Measurements from ENCODE around the gene AFAP1L1.

Gene AFAP1L1

DNA sequence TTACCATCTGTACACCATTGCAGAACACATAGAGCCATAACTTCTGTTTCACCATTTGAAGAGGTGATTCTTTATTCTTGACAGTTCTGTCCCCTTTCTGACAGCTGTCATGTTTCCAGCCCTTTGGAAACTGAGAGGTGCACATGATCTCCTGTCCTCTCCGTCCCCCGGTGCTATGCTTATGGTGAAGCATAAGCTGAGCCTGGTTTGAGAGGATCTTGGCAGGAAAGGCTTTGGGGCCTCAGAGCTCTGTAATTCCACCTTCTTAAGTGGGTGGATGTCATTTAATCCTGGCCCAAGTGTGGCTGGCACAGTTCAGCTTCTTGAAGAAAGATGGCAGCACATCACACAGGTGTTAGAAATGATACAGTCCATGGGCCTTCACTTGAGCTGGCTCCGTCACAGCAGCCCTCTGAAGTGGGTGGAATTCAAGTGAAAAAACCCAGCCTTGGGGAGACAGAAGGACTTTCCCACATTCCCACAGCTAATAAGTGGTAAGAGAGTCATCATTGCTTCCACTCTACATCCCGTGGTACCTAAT lies 43.0 kb downstream of the AFAP1L1 start:
- no peak for DNase-seq (ENCODE audit: low read depth in 2 of 2)

DNA sequence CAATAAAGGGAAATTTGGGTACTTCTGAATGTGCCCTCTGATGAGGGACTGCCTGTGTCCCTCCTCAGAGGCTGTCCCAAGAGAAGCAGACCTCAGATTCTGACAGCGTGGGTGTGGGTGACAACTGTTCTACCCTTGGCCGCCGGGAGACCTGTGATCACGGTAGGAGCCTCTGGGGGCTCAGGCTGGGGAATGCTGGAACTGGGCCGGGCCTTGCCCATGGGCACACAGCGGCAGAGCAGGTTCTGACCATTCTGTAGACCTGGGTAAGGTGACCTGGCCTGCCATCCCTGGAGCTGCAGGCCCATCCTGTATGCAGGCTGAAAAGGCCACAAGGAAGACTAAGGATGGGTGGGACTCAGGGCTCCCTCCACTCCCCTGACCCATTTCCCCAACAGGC lies 44.1 kb downstream of the AFAP1L1 start:
- DNase-seq (ENCODE audit: low read depth in 2 of 2): no peak

DNA sequence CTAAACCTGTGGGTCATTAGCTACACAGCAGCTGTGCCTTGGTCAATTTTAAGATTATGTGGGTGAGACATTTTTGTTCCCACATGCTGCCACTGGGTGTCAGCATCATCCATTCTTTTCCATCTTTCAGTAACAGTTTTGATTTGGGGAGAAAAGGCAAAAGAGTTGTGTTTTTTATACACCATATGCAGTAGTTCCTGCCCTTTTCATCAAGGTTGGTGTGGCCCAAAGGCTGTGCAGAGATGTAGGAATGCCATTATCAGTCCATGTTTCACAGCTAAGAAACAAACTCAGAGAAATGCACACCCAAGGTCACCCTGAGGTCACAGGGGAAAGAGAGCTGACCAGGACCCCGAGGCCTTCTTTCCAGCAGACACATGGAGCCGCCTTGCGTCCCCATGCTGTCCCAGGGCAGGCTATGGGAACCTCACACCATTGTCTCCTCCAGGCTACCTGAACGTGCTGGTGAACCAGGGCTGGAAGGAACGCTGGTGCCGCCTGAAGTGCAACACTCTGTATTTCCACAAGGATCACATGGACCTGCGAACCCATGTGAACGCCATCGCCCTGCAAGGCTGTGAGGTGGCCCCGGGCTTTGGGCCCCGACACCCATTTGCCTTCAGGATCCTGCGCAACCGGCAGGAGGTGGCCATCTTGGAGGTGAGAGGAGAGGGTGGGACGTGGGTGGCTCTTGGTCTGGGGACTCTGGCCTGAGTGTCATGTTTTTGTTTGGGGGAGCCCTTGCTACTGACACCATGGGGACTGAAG lies 45.8 kb downstream of the AFAP1L1 start:
- no peak for DNase-seq (ENCODE audit: low read depth in 2 of 2)

DNA sequence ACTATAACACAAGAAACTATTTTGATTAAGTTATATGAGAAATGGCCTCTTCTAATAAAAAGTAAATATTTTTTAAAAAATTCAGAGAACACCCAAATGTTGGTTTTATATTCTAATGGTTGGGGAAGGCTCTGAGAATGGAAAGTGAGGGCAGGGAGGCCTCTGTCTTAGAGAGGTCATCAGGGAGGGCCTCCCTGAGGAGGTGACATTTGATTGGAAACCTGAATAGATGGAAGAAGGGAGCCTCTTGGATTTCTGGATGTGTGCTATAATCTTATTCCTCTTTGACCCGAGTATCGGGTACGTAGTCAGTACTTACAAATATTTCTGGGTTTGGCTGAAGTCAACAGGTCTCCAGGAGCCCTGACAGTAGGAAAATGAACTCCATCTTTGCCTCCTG lies 47.5 kb downstream of the AFAP1L1 start:
- no peak for DNase-seq (ENCODE audit: low read depth in 2 of 2)

DNA sequence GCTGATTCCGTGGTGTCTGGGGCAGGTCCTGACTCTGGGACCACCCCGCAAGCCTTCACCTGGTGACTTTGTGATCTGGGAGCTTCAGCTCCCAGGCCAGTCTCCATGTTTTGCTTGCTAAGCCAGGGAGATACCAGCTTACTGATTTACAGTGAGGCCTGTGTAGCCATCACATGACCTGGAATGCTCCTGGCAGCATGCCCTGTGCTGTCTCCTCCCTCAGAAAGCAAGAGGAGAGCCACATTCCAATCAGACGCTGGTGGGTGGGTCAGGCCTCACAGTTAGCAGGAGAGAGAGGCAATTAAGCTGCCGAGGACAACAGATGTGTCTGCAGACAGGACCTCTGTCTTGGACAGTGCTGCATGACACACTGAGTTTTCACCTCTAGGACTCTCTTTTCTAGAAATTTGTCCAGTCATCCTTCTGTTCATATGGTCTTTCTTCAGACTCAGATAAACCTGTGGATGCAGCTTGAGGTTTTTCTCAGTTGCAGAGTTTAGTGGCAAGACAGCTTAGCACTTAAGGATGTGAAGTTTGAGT lies 49.2 kb downstream of the AFAP1L1 start:
- DNase-seq (ENCODE audit: low read depth in 2 of 2): no peak

DNA sequence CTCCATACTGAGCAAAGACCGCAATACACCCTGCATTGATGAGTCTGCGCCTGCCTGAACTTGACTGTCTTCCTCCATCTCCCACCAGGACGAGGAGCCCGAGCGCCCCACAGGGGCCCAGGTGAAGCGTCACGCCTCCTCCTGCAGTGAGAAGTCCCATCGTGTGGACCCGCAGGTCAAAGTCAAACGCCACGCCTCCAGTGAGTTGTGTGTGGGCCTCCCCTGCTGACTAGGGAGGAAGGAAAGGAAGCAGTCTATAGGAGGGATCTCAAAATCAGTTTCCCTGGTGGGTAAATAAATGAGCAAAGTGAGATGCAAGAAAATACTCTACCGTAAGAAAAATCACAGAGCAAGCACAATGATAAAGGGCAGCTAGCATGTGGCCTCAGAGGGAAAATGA lies 50.9 kb downstream of the AFAP1L1 start:
- no peak for DNase-seq (ENCODE audit: low read depth in 2 of 2)

DNA sequence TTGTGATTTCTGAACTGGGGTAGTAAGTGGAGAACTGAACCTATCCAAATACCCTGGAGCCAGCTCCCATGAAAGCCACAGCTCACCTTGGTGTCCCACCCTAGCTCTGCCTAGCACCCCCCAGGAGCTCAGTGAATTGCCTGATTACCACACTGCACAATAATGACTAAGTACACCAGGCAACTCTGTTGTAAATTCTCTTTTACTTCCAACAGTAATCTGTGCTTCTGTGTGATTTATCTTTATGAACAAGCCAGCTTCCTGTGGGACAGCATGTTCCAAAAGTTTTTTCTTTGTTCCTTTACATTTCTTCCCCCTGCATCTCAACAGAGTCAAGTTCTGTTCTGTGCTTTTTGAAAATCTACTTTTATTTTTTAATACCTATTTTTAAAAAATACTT lies 51.6 kb downstream of the AFAP1L1 start:
- DNase-seq (ENCODE audit: low read depth in 2 of 2): no peak

DNA sequence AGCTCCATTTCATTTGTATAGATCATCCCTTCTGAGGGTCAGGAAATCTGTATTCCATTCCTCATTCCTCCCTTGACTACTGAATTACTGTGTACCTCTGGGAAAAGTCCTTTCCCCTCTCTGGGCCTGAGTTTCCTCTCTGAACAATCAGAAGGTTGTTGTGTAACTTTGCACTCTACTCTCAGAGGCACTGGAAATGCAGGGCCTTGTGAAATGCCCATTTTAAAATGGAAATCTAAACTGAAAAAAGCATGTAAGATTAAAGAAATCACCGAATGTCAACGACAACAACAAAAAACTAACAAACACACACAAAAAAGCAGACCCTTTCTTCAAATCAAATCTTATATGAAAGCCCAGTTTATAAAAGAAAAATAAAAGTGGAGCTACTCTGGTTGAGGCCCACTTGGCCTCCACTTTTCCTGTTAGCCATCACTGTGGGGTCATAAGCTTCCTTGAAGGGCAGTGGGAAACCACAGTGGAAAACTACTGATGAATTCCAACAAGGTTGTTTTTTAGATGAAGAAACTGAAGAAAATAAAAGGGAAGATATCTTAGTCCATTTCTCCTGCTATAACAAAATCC lies 52.1 kb downstream of the AFAP1L1 start:
- no peak for DNase-seq (ENCODE audit: low read depth in 2 of 2)

DNA sequence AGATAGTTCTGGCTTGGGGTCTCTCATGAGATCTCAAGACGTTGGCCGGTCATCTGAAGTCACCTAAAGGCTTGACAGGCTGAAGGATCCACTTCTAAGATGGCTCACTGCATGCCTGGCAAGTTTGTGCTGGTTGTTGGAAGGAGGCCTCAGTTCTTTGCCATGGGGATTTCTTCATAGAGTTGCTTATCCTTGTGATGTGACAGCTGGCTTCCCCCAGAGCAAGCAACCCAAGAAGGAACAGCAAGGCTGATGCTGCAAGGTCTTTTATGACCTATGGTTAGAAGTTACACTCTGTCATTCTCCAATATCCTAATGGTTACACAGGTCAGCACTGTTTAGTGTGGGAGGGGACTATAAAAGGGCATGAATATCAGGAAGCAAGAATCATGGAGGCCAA lies 53.0 kb downstream of the AFAP1L1 start:
- DNase-seq (ENCODE audit: low read depth in 2 of 2): no peak

DNA sequence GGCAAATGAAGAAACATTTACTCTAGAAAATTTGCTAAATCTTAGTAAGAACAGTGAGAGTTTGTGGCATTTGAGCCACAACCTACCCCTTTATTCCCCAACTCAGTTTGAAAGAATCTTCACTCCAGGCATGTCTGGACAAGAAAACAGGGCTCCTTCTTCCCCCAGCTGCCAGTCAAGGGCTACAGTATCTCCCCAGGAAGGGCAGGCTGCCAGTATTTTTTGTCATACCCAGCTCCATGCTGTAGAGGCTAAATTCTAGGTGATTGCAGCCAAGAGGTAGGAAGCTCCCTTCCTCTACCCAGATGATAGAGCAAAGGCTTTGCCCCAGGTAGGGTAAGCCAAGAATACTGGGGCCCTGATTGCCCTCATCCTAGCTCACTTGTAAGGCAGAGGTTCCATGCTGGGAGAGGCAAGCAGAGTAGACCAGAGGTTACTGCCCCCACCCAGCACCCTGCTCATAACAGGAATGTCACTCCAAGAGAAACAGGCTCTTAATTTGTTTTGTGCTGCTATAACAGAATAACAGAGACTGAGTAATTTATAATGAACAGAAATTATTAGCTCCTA lies 53.6 kb downstream of the AFAP1L1 start:
- no peak for DNase-seq (ENCODE audit: low read depth in 2 of 2)

DNA sequence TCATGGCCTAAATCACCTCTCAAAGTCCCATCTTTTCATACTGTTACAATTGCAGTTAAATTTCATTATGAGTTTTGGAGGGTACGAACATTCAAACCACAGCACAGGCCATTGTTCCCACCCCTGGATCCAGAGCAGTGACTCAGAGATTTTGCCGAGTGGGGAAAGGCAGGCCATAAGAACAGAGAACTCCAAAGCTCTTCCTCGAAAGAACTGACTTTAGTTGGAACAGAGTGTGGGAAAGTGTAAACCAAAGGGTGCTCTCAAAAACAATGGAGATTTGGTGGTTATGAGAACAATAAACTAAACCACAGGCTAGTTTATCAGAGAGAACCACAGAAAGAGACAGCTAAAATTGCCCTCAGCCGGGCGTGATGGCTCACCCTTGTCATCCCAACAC lies 54.2 kb downstream of the AFAP1L1 start:
- no peak for DNase-seq (ENCODE audit: low read depth in 2 of 2)

DNA sequence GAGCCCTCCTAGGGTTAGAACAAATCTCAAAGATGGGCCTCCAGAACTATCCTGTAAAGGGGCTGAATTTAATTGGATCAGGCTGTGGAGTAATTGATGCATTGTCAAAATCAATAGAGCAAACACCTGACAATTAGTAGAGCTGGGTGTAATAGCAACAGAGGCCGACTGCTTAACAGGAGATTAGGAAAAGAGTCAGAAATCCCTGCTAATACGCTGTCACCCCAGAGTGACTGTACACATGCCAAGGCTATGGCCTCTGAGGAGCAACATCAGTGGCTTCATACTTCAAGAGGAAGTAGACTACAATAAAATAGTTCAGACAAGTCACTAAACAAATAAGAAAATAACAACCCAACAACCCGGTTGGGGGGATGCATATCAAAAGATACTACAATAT lies 55.0 kb downstream of the AFAP1L1 start:
- no peak for DNase-seq (ENCODE audit: low read depth in 2 of 2)

DNA sequence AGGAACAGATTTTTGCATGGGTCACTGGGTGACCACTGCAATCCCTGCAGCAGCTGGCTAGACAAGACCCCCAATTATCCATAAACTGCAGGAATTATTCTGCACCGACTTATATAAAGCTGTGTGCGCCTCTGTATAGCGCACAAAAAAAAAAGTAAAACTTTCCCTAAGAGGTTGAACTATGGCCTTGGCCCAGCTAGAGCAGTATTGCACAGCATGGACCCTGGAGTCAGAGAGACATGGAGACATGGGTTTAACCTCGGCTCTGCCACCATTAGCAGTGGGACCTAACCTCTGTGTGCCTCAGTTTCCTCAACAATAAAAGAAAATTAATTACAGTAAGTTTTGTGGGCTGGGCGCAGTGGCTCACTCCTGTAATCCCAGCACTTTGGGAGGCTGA lies 56.5 kb downstream of the AFAP1L1 start:
- DNase-seq (ENCODE audit: low read depth in 2 of 2): no peak

DNA sequence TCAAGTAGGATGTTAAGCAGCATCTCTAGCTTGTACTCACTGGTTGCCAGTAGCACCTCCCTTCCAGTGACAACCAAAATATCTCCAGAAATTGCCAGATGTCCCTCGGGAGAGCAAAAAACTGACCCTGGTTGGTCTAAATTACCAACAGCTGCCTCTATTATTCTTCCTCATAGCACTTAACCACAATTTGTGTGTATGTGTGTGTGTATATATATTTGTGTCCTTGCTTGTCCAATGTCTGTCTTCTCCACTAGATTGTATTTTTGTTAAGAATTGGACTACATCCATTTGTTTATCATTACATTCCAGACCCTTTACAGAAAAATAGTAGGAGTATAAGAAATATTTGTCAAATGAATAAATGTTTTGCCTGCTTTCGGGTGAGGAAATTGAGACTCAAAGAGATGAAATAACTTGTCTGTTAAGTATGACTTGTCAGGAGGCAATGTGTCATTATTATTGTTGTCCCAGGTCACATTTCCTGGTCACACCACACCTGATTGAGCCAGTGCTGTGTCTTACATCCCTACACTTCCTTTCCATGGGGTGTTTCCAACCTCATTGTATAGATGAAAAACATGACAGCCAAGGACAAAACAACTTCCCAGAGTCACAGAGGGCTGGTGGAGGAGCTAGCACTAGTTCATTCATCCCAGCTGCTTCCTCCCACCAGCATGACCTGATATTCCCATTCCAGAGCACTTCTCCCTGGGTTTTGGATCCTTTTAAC lies 62.2 kb downstream of the AFAP1L1 start:
- DNase-seq (ENCODE audit: low read depth in 2 of 2): no peak

DNA sequence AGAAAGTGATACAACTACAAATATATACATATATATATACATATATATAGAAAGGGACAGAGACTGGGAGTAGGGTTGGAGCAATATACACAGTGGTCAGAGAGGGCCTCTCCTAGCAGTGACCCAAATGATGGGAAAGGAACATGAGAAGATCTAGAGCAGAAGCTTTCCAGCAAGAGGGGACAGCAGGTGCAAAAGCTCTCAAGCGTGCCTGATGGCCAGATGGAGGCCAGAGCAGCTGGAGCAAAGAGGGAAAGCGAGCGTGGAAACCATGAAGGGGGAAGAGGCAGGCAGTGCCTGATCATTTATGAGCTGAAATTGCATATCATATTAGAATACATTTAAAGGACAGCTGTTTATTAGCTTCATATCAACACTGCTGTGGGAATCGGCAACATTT lies 66.1 kb downstream of the AFAP1L1 start:
- no peak for DNase-seq (ENCODE audit: low read depth in 2 of 2)

DNA sequence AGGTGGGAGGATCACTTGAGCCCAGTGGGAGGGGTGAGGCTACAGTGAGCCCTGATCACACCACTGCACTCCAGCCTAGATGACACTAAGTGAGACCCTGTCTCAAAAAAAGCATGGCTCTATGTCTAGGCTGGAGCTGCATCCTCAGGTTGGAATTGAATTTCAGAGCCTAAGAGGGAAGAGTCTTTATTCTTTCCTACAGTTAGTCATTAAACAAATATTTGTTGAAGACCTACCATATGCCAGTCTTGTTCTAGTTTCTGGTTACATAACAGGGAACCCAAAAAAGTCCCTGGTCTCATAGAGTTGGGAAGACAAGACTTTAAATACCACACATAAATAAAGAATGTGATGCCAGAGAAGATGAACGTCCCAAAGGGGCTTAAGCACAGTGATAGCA lies 66.7 kb downstream of the AFAP1L1 start:
- no peak for DNase-seq (ENCODE audit: low read depth in 2 of 2)

DNA sequence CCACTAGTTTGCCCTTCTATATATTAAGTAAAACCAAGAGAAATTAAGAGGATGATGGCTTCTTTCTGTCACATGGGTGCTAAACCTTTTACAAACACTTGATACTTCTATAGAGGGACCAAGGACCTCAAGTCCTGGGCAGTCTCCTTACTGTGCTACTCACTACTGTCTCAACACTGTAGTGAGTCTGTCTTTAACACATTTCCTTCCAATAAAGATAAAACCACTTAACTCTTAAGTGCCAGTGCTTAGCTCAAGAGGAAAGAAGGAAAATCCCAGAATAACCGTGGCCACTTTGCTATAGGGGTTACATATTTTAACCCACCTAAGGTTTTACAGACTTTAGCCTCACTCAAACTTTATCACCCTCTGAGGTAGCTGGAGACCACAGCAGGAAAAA lies 69.3 kb downstream of the AFAP1L1 start:
- DNase-seq (ENCODE audit: low read depth in 2 of 2): no peak

DNA sequence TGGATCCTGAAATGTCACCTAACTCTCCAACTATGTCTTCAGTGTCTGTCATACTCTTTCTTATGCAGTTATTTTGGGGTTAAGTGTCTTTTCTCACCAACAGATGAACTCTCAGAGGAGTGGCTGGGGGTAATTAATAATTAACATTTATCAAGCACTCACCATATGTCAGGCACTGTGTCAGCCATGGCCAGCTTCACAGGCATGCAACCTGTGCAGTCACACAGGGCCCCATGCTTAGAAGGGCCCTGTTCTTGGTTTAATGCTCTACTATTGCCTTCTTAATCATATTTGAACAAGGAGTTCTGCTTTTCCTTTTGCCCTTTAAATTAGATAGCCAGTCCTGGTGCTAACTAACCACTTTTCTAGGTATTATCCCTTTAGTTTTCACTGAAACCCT lies 70.2 kb downstream of the AFAP1L1 start:
- no peak for DNase-seq (ENCODE audit: low read depth in 2 of 2)

DNA sequence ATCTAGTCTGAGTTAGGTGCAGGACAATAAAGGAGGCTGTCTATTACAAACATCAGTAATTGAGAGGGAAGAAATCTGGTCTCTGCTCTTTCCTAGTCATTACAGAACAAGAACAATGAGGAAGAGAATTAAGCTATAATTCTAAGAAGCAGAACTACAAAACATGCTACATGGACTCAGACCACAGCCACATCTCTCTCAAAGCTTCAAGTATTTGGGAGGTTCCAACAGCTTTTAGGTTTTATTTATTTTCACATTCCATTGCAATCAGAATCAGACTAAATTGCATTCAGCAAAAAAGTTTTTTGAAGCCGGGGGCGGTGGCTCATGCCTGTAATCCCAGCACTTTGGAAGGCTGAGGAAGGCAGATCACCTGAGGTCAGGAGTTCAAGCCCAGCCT lies 72.5 kb downstream of the AFAP1L1 start:
- no peak for DNase-seq (ENCODE audit: low read depth in 2 of 2)

DNA sequence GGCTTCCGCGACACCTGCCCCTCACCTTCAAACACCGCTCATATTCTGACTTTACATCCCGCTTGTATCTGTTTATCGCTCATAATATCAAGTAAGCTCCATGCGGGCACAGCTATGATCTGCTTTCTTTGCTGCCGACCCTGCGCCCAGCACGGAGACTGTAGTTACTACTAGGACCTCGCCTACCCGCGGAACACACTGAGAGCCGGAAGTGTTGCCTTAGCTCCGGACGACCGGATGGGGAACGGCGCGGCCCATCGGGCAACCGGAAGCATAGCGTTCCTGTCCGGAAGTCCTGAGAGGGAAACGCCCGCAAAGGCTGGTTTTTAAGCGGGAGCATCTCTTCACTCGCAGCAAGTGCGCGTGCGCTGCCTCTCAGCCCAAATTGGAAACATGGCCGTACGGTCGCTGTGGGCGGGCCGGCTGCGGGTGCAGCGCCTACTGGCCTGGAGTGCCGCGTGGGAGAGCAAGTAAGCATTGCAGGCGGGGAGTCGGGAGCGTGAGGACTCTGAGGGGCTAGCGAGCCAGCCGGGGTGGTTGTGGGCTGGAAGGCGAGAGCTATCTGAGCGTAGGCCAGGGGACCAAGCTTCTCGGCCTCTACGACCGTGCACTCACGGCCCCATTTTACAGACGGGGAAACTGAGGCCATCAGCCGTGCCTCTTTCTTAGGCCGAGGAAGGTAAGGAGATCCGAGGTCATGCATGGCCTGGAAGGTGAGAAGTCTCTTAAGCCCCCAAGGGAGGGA lies 73.7 kb downstream of the AFAP1L1 start, which contains the start of gene GRPEL2:
TSS of gene GRPEL2 (plus strand) at position 353 of the 745 bp plus-strand sequence. CDS start at position 394, 41 bp downstream.
- DNase-seq (ENCODE audit: low read depth in 2 of 2): peak; percentile 91 to 94

DNA sequence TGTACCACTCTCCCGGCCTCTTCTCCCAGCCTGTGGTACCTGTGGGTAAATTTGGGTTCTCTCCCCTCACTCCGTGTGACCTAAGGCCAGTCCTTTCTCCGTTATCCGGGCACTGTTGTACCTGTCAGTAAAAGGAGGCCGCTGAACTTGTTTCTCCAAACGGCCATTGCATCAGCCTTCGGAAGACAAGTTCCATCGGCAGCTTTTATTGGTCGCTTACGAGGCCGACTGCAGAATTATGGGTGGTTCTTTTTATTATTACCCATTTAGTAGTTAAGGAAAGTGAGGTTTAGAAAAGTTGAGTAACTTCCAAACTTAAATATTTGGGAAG lies 74.2 kb downstream of the AFAP1L1 start:
- no peak for DNase-seq (ENCODE audit: low read depth in 2 of 2)

DNA sequence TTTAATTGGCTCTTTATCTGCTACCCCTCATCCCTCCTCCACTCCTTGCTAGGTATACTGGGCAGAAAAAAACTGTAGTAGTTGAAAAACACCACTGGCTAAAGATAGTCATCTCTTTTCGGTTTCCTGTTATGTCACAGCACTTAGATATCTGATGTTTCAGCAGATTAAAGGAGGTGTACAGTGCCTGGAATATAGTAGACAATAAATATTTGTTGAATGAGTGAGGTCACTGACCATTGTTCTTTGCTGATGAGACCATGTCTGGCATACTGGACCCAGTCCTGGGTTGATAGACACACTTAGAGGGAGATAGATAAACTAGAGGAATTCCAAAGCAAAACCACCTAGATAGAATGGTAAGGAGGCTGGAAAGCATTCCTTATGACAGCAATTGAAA lies 76.9 kb downstream of the AFAP1L1 start:
- DNase-seq (ENCODE audit: low read depth in 2 of 2): no peak

All from stimulated activated CD8-positive, alpha-beta memory T cell treated with anti-CD3 and anti-CD28 coated beads, Interleukin-15, amount 100 ng/mL, for 48 hours (primary cell).